Psoas muscle (tissue), 8 donors: ENCODE measurements around the gene GLB1L2. TPM values are rescaled to one million over a fixed set of nuclear protein-coding genes. Genes with fewer than 3 reads are reported as not detected.
A peak's percentile ranks its signal among the peaks of the same experiment; 100 is the strongest.

ENCODE experiments used
- ATAC-seq, 4 donors: fragments of 200-7000 bp; cut with Tn5 transposase; one replicate each; pipeline ENCODE4 v1.9.1; 2020; ENCODE audit warnings: moderate library complexity in 3 of 4, mild to moderate bottlenecking in 2 of 4
- DNase-seq, 2 donors: peaks; one replicate each; pipeline ENCODE4 v3.0.0-alpha.2; 2020
- H3K27ac ChIP-seq: fragments of 200-600 bp; one replicate; pipeline ENCODE4 v1.8.0; 2022
- H3K27me3 ChIP-seq, 3 donors: fragments of 200-600 bp in 1 of 3; one replicate each; pipeline versions ENCODE4 v1.6.1 to v1.8.0; 2013 to 2022; ENCODE audit warnings: low read length in 2 of 3, mild to moderate bottlenecking in 2 of 3, moderate library complexity in 1 of 3; ENCODE audit not compliant: insufficient read depth in 3 of 3
- H3K36me3 ChIP-seq, 2 donors: fragments of 200-600 bp in 1 of 2; one replicate each; pipeline versions ENCODE4 v1.6.1 to v1.8.0; 2013 to 2022; ENCODE audit warnings: low read depth in 1 of 2, mild to moderate bottlenecking in 1 of 2, moderate library complexity in 1 of 2; ENCODE audit not compliant: insufficient read depth in 1 of 2
- H3K4me1 ChIP-seq: fragments of 200-600 bp; one replicate; pipeline ENCODE4 v1.8.0; 2022
- H3K4me3 ChIP-seq: fragments of 200-600 bp; one replicate; pipeline ENCODE4 v1.8.0; 2022; ENCODE audit warnings: mild to moderate bottlenecking
- H3K9me3 ChIP-seq: fragments of 200-600 bp; one replicate; pipeline ENCODE4 v1.8.0; 2022
- WGBS, 3 donors: extraction: QIAGEN DNeasy Blood & Tissue Kit; methylation state at CpG; one replicate each; pipeline versions ENCODE4 v1.1.6 to v1.1.7; 2013; 5-methylcytosine and 5-hydroxymethylcytosine counted together
- intact Hi-C, 2 donors: fragments of 100-400 bp; cut with DNase I; formaldehyde crosslinking; loops; one replicate each; pipeline versions ENCODE4 v1.11.0 to v1.14.2; 2022
- polyA plus RNA-seq, 3 donors: library from polyadenylated mRNA; stranded (reverse); fragments of 200-250 nt; gene quantifications; one replicate each; pipeline ENCODE4 v1.2.3, GENCODE V29; 2013
- total RNA-seq, 4 donors: library from RNA; stranded (reverse); fragmentation: NEBNext Ultra II Directional in 2 of 4; extraction: Animal tissue kit (Norgen Biotek cat#: 25700) in 2 of 4; gene quantifications; one replicate each; pipeline versions ENCODE4 v1.2.1 to v1.2.4, GENCODE V29; 2021 to 2023
- TF ChIP-seq, protein P1 (sequence below): fragments of 200-600 bp; IDR thresholded peaks from one replicate; pipeline ENCODE4 v1.8.0; 2022; ENCODE audit warnings: antibody characterized with exemption
- donor health status: healthy with polysubstance abuse.
- donor health status: DM: no; HTN: no; CAD: no; lungs with moderate emphysema.
- donor health status: Bipolar disorder and iron deficiency.
- donor health status: healthy.
- donor health status: DM: yes; HTN: yes; CAD: no.
- donor health status: DM: no; HTN: no; CAD: no.
- donor health status: DM: no; HTN: no; CAD: no.
- donor health status: DM: yes; HTN: yes; CAD: no.

Gene GLB1L2
- total and polyA plus RNA-seq, 7 donors: 0.14 to 1.5 (median 0.91) TPM

DNA sequence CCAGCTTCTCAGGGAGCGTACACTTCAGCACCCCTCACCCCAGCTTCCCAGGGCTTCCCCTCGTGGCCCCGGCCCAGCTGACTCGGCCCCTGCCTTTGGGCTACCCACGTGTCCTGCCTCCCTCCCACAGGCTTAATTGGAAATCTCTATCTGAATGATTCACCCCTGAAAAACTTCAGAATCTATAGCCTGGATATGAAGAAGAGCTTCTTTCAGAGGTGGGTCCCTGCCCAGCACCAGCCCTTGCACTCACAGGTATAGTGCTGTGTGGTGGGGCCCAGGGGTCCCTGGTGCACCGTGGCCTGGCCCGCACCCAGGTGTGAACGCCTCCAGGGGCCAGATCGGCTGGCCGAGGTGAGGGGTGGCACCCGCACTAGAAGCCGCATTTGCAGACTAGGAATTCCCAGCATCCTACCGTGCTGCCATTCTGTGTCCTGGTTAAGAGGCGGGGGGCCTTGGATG, 41.8 kb downstream of the GLB1L2 start:
- TF ChIP-seq, protein P1, sequence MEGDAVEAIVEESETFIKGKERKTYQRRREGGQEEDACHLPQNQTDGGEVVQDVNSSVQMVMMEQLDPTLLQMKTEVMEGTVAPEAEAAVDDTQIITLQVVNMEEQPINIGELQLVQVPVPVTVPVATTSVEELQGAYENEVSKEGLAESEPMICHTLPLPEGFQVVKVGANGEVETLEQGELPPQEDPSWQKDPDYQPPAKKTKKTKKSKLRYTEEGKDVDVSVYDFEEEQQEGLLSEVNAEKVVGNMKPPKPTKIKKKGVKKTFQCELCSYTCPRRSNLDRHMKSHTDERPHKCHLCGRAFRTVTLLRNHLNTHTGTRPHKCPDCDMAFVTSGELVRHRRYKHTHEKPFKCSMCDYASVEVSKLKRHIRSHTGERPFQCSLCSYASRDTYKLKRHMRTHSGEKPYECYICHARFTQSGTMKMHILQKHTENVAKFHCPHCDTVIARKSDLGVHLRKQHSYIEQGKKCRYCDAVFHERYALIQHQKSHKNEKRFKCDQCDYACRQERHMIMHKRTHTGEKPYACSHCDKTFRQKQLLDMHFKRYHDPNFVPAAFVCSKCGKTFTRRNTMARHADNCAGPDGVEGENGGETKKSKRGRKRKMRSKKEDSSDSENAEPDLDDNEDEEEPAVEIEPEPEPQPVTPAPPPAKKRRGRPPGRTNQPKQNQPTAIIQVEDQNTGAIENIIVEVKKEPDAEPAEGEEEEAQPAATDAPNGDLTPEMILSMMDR: no peak
- ATAC-seq: no peak
- H3K36me3 ChIP-seq: no peaks in the 10 kb centered on the region
- 82 to 86% (median 84%) methylated on average over 14 of the region's 14 CpGs for WGBS, 3 donors
- H3K27ac ChIP-seq: no peak overlapping the region
- DNase-seq: no peak
- H3K9me3 ChIP-seq: no peaks in the 10 kb centered on the region
- no peak overlapping the region for H3K4me3 ChIP-seq
- no peaks in the 10 kb centered on the region for H3K27me3 ChIP-seq
- intact Hi-C loops: no loop called here
- no peaks in the 10 kb centered on the region for H3K4me1 ChIP-seq

DNA sequence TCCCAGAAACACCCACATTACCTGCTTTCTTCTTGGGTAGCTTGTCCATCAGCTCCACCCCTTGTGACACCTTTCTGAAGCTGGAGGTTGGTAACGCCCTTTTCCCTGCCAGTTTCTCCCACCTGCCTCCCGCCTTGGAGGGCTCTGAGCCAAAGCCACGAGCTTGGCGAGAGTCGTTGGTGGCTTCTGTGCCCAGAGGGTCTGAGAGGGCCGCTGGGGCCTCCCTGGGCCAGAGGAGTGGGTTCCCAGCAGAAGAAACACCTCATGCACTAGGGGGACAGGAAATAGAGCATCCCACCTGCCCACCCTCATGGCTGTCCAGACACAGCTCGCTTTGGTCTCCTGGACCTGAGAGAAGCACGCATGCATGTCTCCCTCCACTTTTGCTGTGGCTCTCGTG, 42.4 kb downstream of the GLB1L2 start:
- Histone ChIP-seq H3K9me3 (no peaks in the 10 kb centered on the region), H3K36me3 (no peaks in the 10 kb centered on the region), H3K27me3 (no peaks in the 10 kb centered on the region), H3K4me1 (no peaks in the 10 kb centered on the region), H3K4me3 (no peak overlapping the region), H3K27ac (no peak overlapping the region)
- DNase-seq (peak in 1 of 2 donors; percentile 18), ATAC-seq (no peak)
- TF ChIP-seq, protein P1: no peak
- intact Hi-C loops: no loop called here
- WGBS, 3 donors: 77 to 83% (median 78%) methylated on average over 9 of the region's 9 CpGs

DNA sequence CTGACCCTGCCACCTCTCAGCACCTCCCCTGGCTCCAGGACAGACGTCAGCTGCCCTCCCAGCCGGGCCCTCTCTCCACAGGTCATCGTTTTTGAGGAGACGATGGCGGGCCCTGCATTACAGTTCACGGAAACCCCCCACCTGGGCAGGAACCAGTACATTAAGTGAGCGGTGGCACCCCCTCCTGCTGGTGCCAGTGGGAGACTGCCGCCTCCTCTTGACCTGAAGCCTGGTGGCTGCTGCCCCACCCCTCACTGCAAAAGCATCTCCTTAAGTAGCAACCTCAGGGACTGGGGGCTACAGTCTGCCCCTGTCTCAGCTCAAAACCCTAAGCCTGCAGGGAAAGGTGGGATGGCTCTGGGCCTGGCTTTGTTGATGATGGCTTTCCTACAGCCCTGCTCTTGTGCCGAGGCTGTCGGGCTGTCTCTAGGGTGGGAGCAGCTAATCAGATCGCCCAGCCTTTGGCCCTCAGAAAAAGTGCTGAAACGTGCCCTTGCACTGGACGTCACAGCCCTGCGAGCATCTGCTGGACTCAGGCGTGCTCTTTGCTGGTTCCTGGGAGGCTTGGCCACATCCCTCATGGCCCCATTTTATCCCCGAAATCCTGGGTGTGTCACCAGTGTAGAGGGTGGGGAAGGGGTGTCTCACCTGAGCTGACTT, 43.2 kb downstream of the GLB1L2 start:
- DNase-seq: peak in 1 of 2 donors; percentile 34
- H3K4me1 ChIP-seq: no peaks in the 10 kb centered on the region
- no peak for ATAC-seq
- WGBS, 3 donors: 81 to 85% (median 82%) methylated on average over 16 of the region's 16 CpGs
- H3K27me3 ChIP-seq: no peaks in the 10 kb centered on the region
- no peaks in the 10 kb centered on the region for H3K9me3 ChIP-seq
- intact Hi-C loops: no loop called here
- TF ChIP-seq, protein P1: no peak
- H3K36me3 ChIP-seq: no peaks in the 10 kb centered on the region
- H3K4me3 ChIP-seq: no peak overlapping the region
- H3K27ac ChIP-seq: no peak overlapping the region

DNA sequence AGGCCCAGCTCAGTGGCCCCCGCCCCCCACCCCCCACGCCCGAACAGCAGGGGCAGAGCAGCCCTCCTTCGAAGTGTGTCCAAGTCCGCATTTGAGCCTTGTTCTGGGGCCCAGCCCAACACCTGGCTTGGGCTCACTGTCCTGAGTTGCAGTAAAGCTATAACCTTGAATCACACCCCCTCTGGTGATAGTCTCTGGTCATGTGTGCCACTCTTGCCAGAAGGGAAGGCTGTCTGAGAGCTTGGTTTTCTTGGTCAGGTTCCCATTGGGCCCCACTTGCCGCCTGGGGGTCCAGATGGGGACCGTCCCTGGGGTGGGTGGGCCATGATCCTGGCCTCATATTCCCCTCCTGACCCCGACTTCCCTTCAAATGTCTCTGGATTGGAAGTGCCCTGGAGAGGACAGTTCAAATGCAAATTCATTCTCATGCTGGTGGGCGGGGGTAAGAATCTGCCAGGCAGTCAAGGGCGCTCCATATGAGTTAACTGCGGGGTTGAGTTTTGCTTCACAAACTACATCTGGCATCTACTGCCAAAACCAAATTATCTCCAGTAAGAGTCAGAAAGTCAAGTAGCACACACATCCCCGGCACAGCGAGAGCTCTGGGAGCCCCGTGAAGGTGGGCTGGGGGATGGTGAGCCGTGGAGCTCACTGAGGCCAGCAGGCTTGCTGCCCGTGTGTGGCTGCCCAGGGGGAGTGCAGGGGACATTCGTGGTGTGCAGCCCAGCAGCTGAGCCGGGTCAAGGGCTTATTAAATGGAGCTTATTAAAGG, 44.5 kb downstream of the GLB1L2 start:
- Histone ChIP-seq H3K4me1 (no peaks in the 10 kb centered on the region), H3K4me3 (no peak overlapping the region), H3K9me3 (no peaks in the 10 kb centered on the region), H3K27me3 (no peaks in the 10 kb centered on the region), H3K36me3 (no peaks in the 10 kb centered on the region), H3K27ac (no peak overlapping the region)
- 65 to 72% (median 68%) methylated on average over 18 of the region's 18 CpGs for WGBS, 3 donors
- intact Hi-C loops: no loop called here
- DNase-seq (peak in 1 of 2 donors; percentile 25), ATAC-seq (no peak)
- TF ChIP-seq, protein P1: no peak
